Measurements from ENCODE around the gene CYP4A22.

- TF ChIP-seq CTCF (conservative IDR thresholded peaks at IDR 0.05 in 1 of 2, IDR thresholded peaks at IDR 0.05 in 1 of 2; ENCODE audit: low read depth in 1 of 2, low read length in 2 of 2), result no peak
- no peak for TF ChIP-seq EZH2 (IDR thresholded peaks at IDR 0.05; ENCODE audit: low read length, missing control alignments)
Observed at GRCh38 chr1:47180603-47181094, 43.4 kb downstream of the CYP4A22 start.

Data from fibroblast of lung (primary cell).